IMR-90 (cell line): ENCODE data around the gene OR6N2.

Source experiments
- CEBPB ChIP-seq: IDR thresholded peaks from 2 replicates; pipeline ENCODE4 v1.6.1; 2012; ENCODE audit warnings: low read depth, low read length, improper control_type of control experiment
- TF ChIP-seq, protein P1 (sequence below): conservative IDR thresholded peaks from 2 replicates; pipeline ENCODE4 v1.5.1; 2012; ENCODE audit warnings: mild to moderate bottlenecking, low read depth, low read length, improper control_type of control experiment

DNA sequence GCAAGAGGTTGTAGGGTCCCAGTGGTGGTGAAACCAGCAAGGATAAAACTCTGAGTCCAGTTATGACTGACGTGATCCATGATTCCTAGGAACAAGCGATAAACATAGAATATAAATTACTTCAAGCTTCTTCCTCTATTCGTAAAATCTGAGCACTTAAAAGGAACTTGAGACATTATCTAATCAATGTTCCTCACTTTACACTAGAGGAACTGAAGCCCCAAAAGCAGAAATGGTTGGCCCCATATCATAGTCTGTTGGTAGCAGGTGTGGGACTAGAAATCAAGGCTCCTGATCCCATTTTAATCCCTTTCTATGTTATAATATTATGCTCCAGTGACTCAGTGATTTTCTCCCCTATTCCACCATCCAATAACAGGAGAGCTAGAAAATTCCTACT is 28.3 kb upstream of the OR6N2 start:
- TF ChIP-seq CEBPB, result no peak
- TF ChIP-seq, protein P1, sequence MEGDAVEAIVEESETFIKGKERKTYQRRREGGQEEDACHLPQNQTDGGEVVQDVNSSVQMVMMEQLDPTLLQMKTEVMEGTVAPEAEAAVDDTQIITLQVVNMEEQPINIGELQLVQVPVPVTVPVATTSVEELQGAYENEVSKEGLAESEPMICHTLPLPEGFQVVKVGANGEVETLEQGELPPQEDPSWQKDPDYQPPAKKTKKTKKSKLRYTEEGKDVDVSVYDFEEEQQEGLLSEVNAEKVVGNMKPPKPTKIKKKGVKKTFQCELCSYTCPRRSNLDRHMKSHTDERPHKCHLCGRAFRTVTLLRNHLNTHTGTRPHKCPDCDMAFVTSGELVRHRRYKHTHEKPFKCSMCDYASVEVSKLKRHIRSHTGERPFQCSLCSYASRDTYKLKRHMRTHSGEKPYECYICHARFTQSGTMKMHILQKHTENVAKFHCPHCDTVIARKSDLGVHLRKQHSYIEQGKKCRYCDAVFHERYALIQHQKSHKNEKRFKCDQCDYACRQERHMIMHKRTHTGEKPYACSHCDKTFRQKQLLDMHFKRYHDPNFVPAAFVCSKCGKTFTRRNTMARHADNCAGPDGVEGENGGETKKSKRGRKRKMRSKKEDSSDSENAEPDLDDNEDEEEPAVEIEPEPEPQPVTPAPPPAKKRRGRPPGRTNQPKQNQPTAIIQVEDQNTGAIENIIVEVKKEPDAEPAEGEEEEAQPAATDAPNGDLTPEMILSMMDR, result no peak
